Raji (cell line): ENCODE results near the gene MAGEA9.
"Not testable (repeated sequence)": the region's sequence is repeated elsewhere in the genome, so short reads cannot be mapped to it uniquely, and the experiment has no call there.

Experiments used
- POLR2A ChIP-seq: IDR thresholded peaks from 2 replicates; pipeline ENCODE4 v1.6.1; 2011; ENCODE audit warnings: low read depth, low read length, control low read depth; ENCODE audit not compliant: insufficient read depth

Gene MAGEA9

GRCh38 chrX:149781727-149782126, at the start of gene MAGEA9:
MAGEA9 (plus strand) TSS chrX:149781930; CDS start chrX:149786211, 4,281 bp downstream.
- TF ChIP-seq POLR2A, result not testable (repeated sequence)

- TF ChIP-seq POLR2A, result no peak
Measured at GRCh38 chrX:149757206-149758067, 24.3 kb upstream of the MAGEA9 start.

- no peak for TF ChIP-seq POLR2A
Measured at GRCh38 chrX:149758068-149758714, 23.5 kb upstream of the MAGEA9 start.

GRCh38 chrX:149759824-149760223, 21.9 kb upstream of the MAGEA9 start:
- TF ChIP-seq POLR2A, result no peak

- no peak for TF ChIP-seq POLR2A
Measured at GRCh38 chrX:149760965-149761364, 20.8 kb upstream of the MAGEA9 start.

GRCh38 chrX:149762696-149763614, 18.8 kb upstream of the MAGEA9 start:
- no peak for TF ChIP-seq POLR2A

- not testable (repeated sequence) for TF ChIP-seq POLR2A
Measured at GRCh38 chrX:149773768-149774167, 8.0 kb upstream of the MAGEA9 start, which contains the start of gene HSFX1. HSFX1 (plus strand) TSS chrX:149774068; CDS start chrX:149774682, 614 bp downstream.

GRCh38 chrX:149799095-149799714, 17.5 kb downstream of the MAGEA9 start:
- TF ChIP-seq POLR2A, result no peak

- TF ChIP-seq POLR2A, result no peak
Measured at GRCh38 chrX:149799938-149800337, 18.2 kb downstream of the MAGEA9 start.

- TF ChIP-seq POLR2A, result no peak
Measured at GRCh38 chrX:149803458-149804062, 21.8 kb downstream of the MAGEA9 start.

- no peak for TF ChIP-seq POLR2A
Measured at GRCh38 chrX:149804102-149804501, 22.4 kb downstream of the MAGEA9 start.

- no peak for TF ChIP-seq POLR2A
Measured at GRCh38 chrX:149807747-149808458, 26.2 kb downstream of the MAGEA9 start.

- TF ChIP-seq POLR2A, result no peak
Measured at GRCh38 chrX:149818652-149819051, 36.9 kb downstream of the MAGEA9 start.

GRCh38 chrX:149819371-149819770, 37.6 kb downstream of the MAGEA9 start:
- no peak for TF ChIP-seq POLR2A
